ENCODE data around the gene DNAJC4. TPM values are rescaled to one million over a fixed set of nuclear protein-coding genes. Genes with fewer than 3 reads are reported as not detected.
A peak's percentile ranks its signal among the peaks of the same experiment; 100 is the strongest.

The DNAJC4 gene
- total RNA-seq, 1 experiment from 2014 or later = 26.0 TPM

- TF ChIP-seq ZSCAN18 (CRISPR knock-in tag; IDR thresholded peaks at IDR 0.05) = no peak
- peak; percentile 58; the same call in 1 of the 2 replicates for TF ChIP-seq TEAD4 (CRISPR knock-in tag; IDR thresholded peaks at IDR 0.05)
- TF ChIP-seq, protein P1, sequence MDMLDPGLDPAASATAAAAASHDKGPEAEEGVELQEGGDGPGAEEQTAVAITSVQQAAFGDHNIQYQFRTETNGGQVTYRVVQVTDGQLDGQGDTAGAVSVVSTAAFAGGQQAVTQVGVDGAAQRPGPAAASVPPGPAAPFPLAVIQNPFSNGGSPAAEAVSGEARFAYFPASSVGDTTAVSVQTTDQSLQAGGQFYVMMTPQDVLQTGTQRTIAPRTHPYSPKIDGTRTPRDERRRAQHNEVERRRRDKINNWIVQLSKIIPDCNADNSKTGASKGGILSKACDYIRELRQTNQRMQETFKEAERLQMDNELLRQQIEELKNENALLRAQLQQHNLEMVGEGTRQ (CRISPR knock-in tag; IDR thresholded peaks at IDR 0.05) = peak; percentile 95
- no peak for TF ChIP-seq ZNF416 (CRISPR knock-in tag; IDR thresholded peaks at IDR 0.05)
- peak; percentile 90; the same call in 1 of the 2 replicates for TF ChIP-seq ARID4B (CRISPR knock-in tag; IDR thresholded peaks at IDR 0.05; ENCODE audit: borderline replicate concordance)
- TF ChIP-seq, protein P2, sequence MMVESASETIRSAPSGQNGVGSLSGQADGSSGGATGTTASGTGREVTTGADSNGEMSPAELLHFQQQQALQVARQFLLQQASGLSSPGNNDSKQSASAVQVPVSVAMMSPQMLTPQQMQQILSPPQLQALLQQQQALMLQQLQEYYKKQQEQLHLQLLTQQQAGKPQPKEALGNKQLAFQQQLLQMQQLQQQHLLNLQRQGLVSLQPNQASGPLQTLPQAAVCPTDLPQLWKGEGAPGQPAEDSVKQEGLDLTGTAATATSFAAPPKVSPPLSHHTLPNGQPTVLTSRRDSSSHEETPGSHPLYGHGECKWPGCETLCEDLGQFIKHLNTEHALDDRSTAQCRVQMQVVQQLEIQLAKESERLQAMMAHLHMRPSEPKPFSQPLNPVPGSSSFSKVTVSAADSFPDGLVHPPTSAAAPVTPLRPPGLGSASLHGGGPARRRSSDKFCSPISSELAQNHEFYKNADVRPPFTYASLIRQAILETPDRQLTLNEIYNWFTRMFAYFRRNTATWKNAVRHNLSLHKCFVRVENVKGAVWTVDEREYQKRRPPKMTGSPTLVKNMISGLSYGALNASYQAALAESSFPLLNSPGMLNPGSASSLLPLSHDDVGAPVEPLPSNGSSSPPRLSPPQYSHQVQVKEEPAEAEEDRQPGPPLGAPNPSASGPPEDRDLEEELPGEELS (CRISPR knock-in tag; IDR thresholded peaks at IDR 0.05) = peak; percentile 98
- TF ChIP-seq OVOL2 (CRISPR knock-in tag; IDR thresholded peaks at IDR 0.05; ENCODE audit: borderline replicate concordance) = peak; percentile 53; the same call in 1 of the 2 replicates
- peak; percentile 90 for TF ChIP-seq FOXK1 (CRISPR knock-in tag; IDR thresholded peaks at IDR 0.05)
- peak; percentile 84; the same call in 1 of the 2 replicates for TF ChIP-seq JUN (CRISPR knock-in tag; IDR thresholded peaks at IDR 0.05)
- TF ChIP-seq, protein P3, sequence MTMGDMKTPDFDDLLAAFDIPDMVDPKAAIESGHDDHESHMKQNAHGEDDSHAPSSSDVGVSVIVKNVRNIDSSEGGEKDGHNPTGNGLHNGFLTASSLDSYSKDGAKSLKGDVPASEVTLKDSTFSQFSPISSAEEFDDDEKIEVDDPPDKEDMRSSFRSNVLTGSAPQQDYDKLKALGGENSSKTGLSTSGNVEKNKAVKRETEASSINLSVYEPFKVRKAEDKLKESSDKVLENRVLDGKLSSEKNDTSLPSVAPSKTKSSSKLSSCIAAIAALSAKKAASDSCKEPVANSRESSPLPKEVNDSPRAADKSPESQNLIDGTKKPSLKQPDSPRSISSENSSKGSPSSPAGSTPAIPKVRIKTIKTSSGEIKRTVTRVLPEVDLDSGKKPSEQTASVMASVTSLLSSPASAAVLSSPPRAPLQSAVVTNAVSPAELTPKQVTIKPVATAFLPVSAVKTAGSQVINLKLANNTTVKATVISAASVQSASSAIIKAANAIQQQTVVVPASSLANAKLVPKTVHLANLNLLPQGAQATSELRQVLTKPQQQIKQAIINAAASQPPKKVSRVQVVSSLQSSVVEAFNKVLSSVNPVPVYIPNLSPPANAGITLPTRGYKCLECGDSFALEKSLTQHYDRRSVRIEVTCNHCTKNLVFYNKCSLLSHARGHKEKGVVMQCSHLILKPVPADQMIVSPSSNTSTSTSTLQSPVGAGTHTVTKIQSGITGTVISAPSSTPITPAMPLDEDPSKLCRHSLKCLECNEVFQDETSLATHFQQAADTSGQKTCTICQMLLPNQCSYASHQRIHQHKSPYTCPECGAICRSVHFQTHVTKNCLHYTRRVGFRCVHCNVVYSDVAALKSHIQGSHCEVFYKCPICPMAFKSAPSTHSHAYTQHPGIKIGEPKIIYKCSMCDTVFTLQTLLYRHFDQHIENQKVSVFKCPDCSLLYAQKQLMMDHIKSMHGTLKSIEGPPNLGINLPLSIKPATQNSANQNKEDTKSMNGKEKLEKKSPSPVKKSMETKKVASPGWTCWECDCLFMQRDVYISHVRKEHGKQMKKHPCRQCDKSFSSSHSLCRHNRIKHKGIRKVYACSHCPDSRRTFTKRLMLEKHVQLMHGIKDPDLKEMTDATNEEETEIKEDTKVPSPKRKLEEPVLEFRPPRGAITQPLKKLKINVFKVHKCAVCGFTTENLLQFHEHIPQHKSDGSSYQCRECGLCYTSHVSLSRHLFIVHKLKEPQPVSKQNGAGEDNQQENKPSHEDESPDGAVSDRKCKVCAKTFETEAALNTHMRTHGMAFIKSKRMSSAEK (CRISPR knock-in tag; IDR thresholded peaks at IDR 0.05; ENCODE audit: borderline replicate concordance) = no peak; the same call in 1 of the 2 replicates
- peak; percentile 63; the same call in 1 of the 2 replicates for TF ChIP-seq ZBTB21 (CRISPR knock-in tag; IDR thresholded peaks at IDR 0.05; ENCODE audit: borderline replicate concordance)
- TF ChIP-seq ZNF317 (CRISPR knock-in tag; IDR thresholded peaks at IDR 0.05; ENCODE audit: borderline replicate concordance, low read depth) = peak; percentile 66; the same call in 1 of the 2 replicates
- TF ChIP-seq, protein P4, sequence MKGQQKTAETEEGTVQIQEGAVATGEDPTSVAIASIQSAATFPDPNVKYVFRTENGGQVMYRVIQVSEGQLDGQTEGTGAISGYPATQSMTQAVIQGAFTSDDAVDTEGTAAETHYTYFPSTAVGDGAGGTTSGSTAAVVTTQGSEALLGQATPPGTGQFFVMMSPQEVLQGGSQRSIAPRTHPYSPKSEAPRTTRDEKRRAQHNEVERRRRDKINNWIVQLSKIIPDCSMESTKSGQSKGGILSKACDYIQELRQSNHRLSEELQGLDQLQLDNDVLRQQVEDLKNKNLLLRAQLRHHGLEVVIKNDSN (CRISPR knock-in tag; IDR thresholded peaks at IDR 0.05) = peak; percentile 96
- 0 out of 2 replicates have a peak, but pooled peaks have one; percentile 21 for TF ChIP-seq ATF6 (CRISPR knock-in tag; IDR thresholded peaks at IDR 0.05)
- TF ChIP-seq, protein P5, sequence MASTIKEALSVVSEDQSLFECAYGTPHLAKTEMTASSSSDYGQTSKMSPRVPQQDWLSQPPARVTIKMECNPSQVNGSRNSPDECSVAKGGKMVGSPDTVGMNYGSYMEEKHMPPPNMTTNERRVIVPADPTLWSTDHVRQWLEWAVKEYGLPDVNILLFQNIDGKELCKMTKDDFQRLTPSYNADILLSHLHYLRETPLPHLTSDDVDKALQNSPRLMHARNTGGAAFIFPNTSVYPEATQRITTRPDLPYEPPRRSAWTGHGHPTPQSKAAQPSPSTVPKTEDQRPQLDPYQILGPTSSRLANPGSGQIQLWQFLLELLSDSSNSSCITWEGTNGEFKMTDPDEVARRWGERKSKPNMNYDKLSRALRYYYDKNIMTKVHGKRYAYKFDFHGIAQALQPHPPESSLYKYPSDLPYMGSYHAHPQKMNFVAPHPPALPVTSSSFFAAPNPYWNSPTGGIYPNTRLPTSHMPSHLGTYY (CRISPR knock-in tag; IDR thresholded peaks at IDR 0.05) = 0 out of 2 replicates have a peak, but pooled peaks have one; percentile 69
- TF ChIP-seq NFYB (CRISPR knock-in tag; conservative IDR thresholded peaks at IDR 0.05; ENCODE audit: low read depth) = no peak
Observed at GRCh38 chr11:64185175-64185692, 45.1 kb upstream of the DNAJC4 start (continued).

Data from WTC11 (cell line).